H1 (cell line): ENCODE measurements around the gene DIP2B. TPM values are rescaled to one million over a fixed set of nuclear protein-coding genes. Genes with fewer than 3 reads are reported as not detected.
A peak's percentile ranks its signal among the peaks of the same experiment; 100 is the strongest.

Source experiments
- CTCF ChIA-PET: fragments of 300-600 bp; sonication (Branson Sonifier 250); formaldehyde crosslinking; loops from one replicate; lab custom pipeline; 2021; ENCODE audit not compliant: partially characterized antibody; lab: Charles Lee
- POLR2A ChIA-PET: fragments of 300-600 bp; sonication (Branson Sonifier 250); formaldehyde crosslinking; loops from one replicate; lab custom pipeline; 2021; ENCODE audit warnings: inconsistent platforms; ENCODE audit not compliant: partially characterized antibody; lab: Charles Lee
- DNase-seq, 2 experiments: peaks; one replicate each; pipeline versions ENCODE4 v3.0.0 to v3.0.0-alpha.2; 2010 to 2022; ENCODE audit warnings: low spot score in 2 of 2, low read depth in 1 of 2, mixed read lengths in 1 of 2
- FAIRE-seq: peaks from 2 replicates; lab custom pipeline; 2011; peaks lifted over from hg19 to GRCh38; lab: Jason Lieb, UNC
- H2AFZ ChIP-seq: 2 replicates; pipeline ENCODE4 v1.8.1; 2012; ENCODE audit warnings: low read length, inconsistent platforms
- H2AK5ac ChIP-seq: 2 replicates; pipeline ENCODE4 v1.6.1; 2013; ENCODE audit warnings: low read depth, low read length
- H2BK120ac ChIP-seq: replicated peaks from 2 replicates; pipeline ENCODE3; 2013; ENCODE audit warnings: low read depth, low read length, inconsistent platforms
- H2BK12ac ChIP-seq: 2 replicates; pipeline ENCODE4 v1.6.1; 2013; ENCODE audit warnings: low read depth, low read length
- H2BK15ac ChIP-seq: 2 replicates; pipeline ENCODE4 v1.6.1; 2013; ENCODE audit warnings: low read length
- H2BK20ac ChIP-seq: 2 replicates; pipeline ENCODE4 v1.6.1; 2013; ENCODE audit warnings: low read length
- H2BK5ac ChIP-seq: 2 replicates; pipeline ENCODE4 v1.6.1; 2013; ENCODE audit warnings: low read depth, low read length
- H3K14ac ChIP-seq: 2 replicates; pipeline ENCODE4 v1.6.1; 2013; ENCODE audit warnings: inconsistent platforms; ENCODE audit not compliant: insufficient read length
- H3K18ac ChIP-seq: 2 replicates; pipeline ENCODE4 v1.6.1; 2013; ENCODE audit warnings: low read length; ENCODE audit errors: extremely low read depth
- H3K23ac ChIP-seq: 2 replicates; pipeline ENCODE4 v1.6.1; 2013; ENCODE audit warnings: inconsistent platforms; ENCODE audit not compliant: insufficient read length
- H3K23me2 ChIP-seq: 2 replicates; pipeline ENCODE4 v1.6.1; 2013; ENCODE audit warnings: low read depth, low read length
- H3K27ac ChIP-seq: 2 replicates; pipeline ENCODE4 v1.6.1; 2011; ENCODE audit warnings: low read depth, low read length, inconsistent platforms
- H3K27me3 ChIP-seq, 4 experiments: replicated peaks in 1 of 4; 1 replicate in 1 of 4; 2 replicates in 3 of 4; pipeline versions ENCODE4 v1.6.1 to v1.8.1; 2011 to 2013; ENCODE audit warnings: low read length in 3 of 4, mild to moderate bottlenecking in 3 of 4, inconsistent platforms in 2 of 4, mixed read lengths in 2 of 4, moderate library complexity in 1 of 4; ENCODE audit not compliant: control insufficient read depth in 3 of 4, insufficient read depth in 3 of 4; ENCODE audit errors: extremely low read depth in 1 of 4
- H3K36me3 ChIP-seq, 4 experiments: 2 replicates each; pipeline versions ENCODE4 v1.6.1 to v1.8.1; 2011 to 2013; ENCODE audit warnings: mild to moderate bottlenecking in 4 of 4, low read length in 3 of 4, moderate library complexity in 2 of 4, control low read depth in 1 of 4, inconsistent platforms in 1 of 4; ENCODE audit not compliant: insufficient read depth in 4 of 4, control insufficient read depth in 2 of 4
- H3K4ac ChIP-seq: replicated peaks from 2 replicates; pipeline ENCODE3; 2013; ENCODE audit warnings: low read length, low read depth, mixed read lengths, inconsistent platforms; ENCODE audit not compliant: insufficient read length
- H3K4me1 ChIP-seq, 4 experiments: replicated peaks in 1 of 4; 1 replicate in 1 of 4; 2 replicates in 3 of 4; pipeline versions ENCODE4 v1.6.1 to v1.8.1; 2011 to 2013; ENCODE audit warnings: low read length in 3 of 4, inconsistent platforms in 2 of 4, mixed read lengths in 1 of 4; ENCODE audit not compliant: insufficient read depth in 4 of 4, control insufficient read depth in 3 of 4
- H3K4me2 ChIP-seq, 2 experiments: 2 replicates each; pipeline versions ENCODE4 v1.6.1 to v1.8.1; 2011 to 2013; ENCODE audit warnings: low read depth in 2 of 2, low read length in 2 of 2, control low read depth in 1 of 2, inconsistent platforms in 1 of 2, mild to moderate bottlenecking in 1 of 2; ENCODE audit not compliant: insufficient read depth in 1 of 2
- H3K4me3 ChIP-seq, 4 experiments: fragments of 200-600, 300-600 bp in 1 of 4; sonication (generic), shearing (Covaris generic), sonication (Bioruptor Twin) in 1 of 4; 2 replicates each; pipeline versions ENCODE4 v1.5.1 to v1.8.1; 2011 to 2016; ENCODE audit warnings: low read length in 4 of 4, low read depth in 3 of 4, control low read depth in 2 of 4, inconsistent platforms in 2 of 4, mild to moderate bottlenecking in 2 of 4, mixed read lengths in 1 of 4, moderate library complexity in 1 of 4; ENCODE audit not compliant: insufficient read depth in 2 of 4; ENCODE audit errors: extremely low read depth in 1 of 4
- H3K56ac ChIP-seq: replicated peaks from 2 replicates; pipeline ENCODE3; 2013; ENCODE audit warnings: low read depth, mild to moderate bottlenecking, mixed read lengths, low read length, inconsistent platforms; ENCODE audit not compliant: insufficient read length
- H3K79me1 ChIP-seq: 2 replicates; pipeline ENCODE4 v1.6.1; 2013; ENCODE audit warnings: low read depth, low read length, control low read depth
- H3K79me2 ChIP-seq, 2 experiments: 2 replicates each; pipeline versions ENCODE4 v1.6.1 to v1.8.1; 2012 to 2013; ENCODE audit warnings: low read length in 2 of 2, mild to moderate bottlenecking in 2 of 2, inconsistent platforms in 1 of 2; ENCODE audit not compliant: insufficient read depth in 2 of 2, control insufficient read depth in 1 of 2
- H3K9ac ChIP-seq, 4 experiments: replicated peaks in 1 of 4; 1 replicate in 1 of 4; 2 replicates in 3 of 4; pipeline versions ENCODE4 v1.6.1 to v1.8.1; 2011 to 2013; ENCODE audit warnings: low read depth in 3 of 4, low read length in 3 of 4, control low read depth in 2 of 4, mild to moderate bottlenecking in 2 of 4, moderate library complexity in 2 of 4, inconsistent platforms in 1 of 4; ENCODE audit errors: extremely low read depth in 1 of 4
- H3K9me3 ChIP-seq, 2 experiments: 2 replicates each; pipeline versions ENCODE4 v1.6.1 to v1.8.1; 2012 to 2013; ENCODE audit warnings: mild to moderate bottlenecking in 2 of 2, moderate library complexity in 2 of 2, control low read depth in 1 of 2, inconsistent platforms in 1 of 2, low read depth in 1 of 2, low read length in 1 of 2, mixed read lengths in 1 of 2; ENCODE audit not compliant: insufficient read depth in 2 of 2
- H4K20me1 ChIP-seq, 2 experiments: replicated peaks in 1 of 2; 2 replicates each; pipeline versions ENCODE3 to v1.8.1; 2011 to 2013; ENCODE audit warnings: inconsistent platforms in 2 of 2, low read length in 2 of 2, mild to moderate bottlenecking in 1 of 2; ENCODE audit not compliant: insufficient read depth in 2 of 2, control insufficient read depth in 1 of 2
- H4K5ac ChIP-seq: 2 replicates; pipeline ENCODE4 v1.6.1; 2013; ENCODE audit warnings: low read length, low read depth, mixed read lengths, inconsistent platforms; ENCODE audit not compliant: insufficient read length
- H4K8ac ChIP-seq: 2 replicates; pipeline ENCODE4 v1.8.0; 2013; ENCODE audit warnings: mild to moderate bottlenecking, moderate library complexity, low read length, inconsistent platforms; ENCODE audit not compliant: insufficient read depth; ENCODE audit errors: extremely low read depth
- H4K91ac ChIP-seq: replicated peaks from 2 replicates; pipeline ENCODE3; 2013; ENCODE audit warnings: low read length, mixed read lengths, inconsistent platforms; ENCODE audit not compliant: insufficient read length
- ASH2L ChIP-seq: fragments of 200-600, 300-600 bp; sonication (generic); IDR thresholded peaks from one replicate; pipeline ENCODE4 v1.7.1; 2017; ENCODE audit warnings: low read length
- EGR1 ChIP-seq: IDR thresholded peaks from 2 replicates; pipeline ENCODE4 v1.6.1; 2011; ENCODE audit warnings: low read depth, low read length, borderline replicate concordance
- FOSL1 ChIP-seq: IDR thresholded peaks from 2 replicates; pipeline ENCODE4 v1.6.1; 2011; ENCODE audit warnings: mild to moderate bottlenecking, low read depth, low read length, moderate library complexity; ENCODE audit not compliant: insufficient read depth
- JUN ChIP-seq: IDR thresholded peaks from 2 replicates; pipeline ENCODE4 v1.6.1; 2011; ENCODE audit warnings: low read depth, mild to moderate bottlenecking, improper control_type of control experiment, low read length
- KDM5A ChIP-seq: fragments of 200-600 bp; IDR thresholded peaks from 2 replicates; pipeline ENCODE4 v1.7.1; 2012; ENCODE audit warnings: mild to moderate bottlenecking, low read length, inconsistent platforms, mixed read lengths
- POLR2A ChIP-seq, 2 experiments: IDR thresholded peaks; 1 replicate in 1 of 2; 2 replicates in 1 of 2; pipeline ENCODE4 v1.6.1; 2011; ENCODE audit warnings: low read depth in 2 of 2, low read length in 2 of 2, mild to moderate bottlenecking in 2 of 2; ENCODE audit errors: control extremely low read depth in 1 of 2
- SIN3A ChIP-seq, 2 experiments: IDR thresholded peaks in 1 of 2; conservative IDR thresholded peaks in 1 of 2; 2 replicates each; pipeline ENCODE4 v1.6.1; 2011 to 2012; ENCODE audit warnings: low read length in 2 of 2, improper control_type of control experiment in 1 of 2, low read depth in 1 of 2, mild to moderate bottlenecking in 1 of 2
- SIRT6 ChIP-seq: IDR thresholded peaks from one replicate; pipeline ENCODE4 v1.7.1; 2012; ENCODE audit warnings: low read length, inconsistent platforms
- SIX5 ChIP-seq: IDR thresholded peaks from 2 replicates; pipeline ENCODE4 v1.6.1; 2011; ENCODE audit warnings: mild to moderate bottlenecking, low read depth, low read length
- SUZ12 ChIP-seq: fragments of 200-600 bp; sonication (generic); IDR thresholded peaks from 2 replicates; pipeline ENCODE4 v1.6.1; 2012; ENCODE audit warnings: mild to moderate bottlenecking, inconsistent platforms, low read length, moderate library complexity, mixed read lengths
- TBP ChIP-seq: IDR thresholded peaks from 2 replicates; pipeline ENCODE4 v1.6.1; 2011; ENCODE audit warnings: low read depth, low read length, improper control_type of control experiment
- TEAD4 ChIP-seq: IDR thresholded peaks from 2 replicates; pipeline ENCODE4 v1.6.1; 2012; ENCODE audit warnings: low read depth, low read length, inconsistent platforms, mixed read lengths
- YY1 ChIP-seq: IDR thresholded peaks from 2 replicates; pipeline ENCODE4 v1.6.1; 2011; ENCODE audit warnings: low read depth, mild to moderate bottlenecking, low read length
- WGBS, 2 experiments: shearing (Covaris generic) in 1 of 2; methylation state at CpG; one replicate each; pipeline versions ENCODE4 v1.1.6 to v1.1.7; 2013 to 2015; ENCODE audit warnings: low lambda C conversion rate in 2 of 2, mixed read lengths in 2 of 2, inconsistent platforms in 1 of 2, low coverage in 1 of 2, missing lambda C conversion rate in 1 of 2; ENCODE audit not compliant: insufficient replicate concordance in 2 of 2, insufficient coverage in 1 of 2, insufficient read length in 1 of 2; ENCODE audit errors: extremely low coverage in 1 of 2, missing lambda C conversion rate in 1 of 2; 5-methylcytosine and 5-hydroxymethylcytosine counted together
- polyA plus RNA-seq, 7 experiments: library from polyadenylated mRNA; depleted of rRNA in 3 of 7; stranded (reverse) in 5 of 7; unstranded in 2 of 7; fragments of >200 nt in 5 of 7; fragments of 200-250 nt in 2 of 7; gene quantifications; 1 replicate in 5 of 7; 2 replicates in 1 of 7; 4 replicates in 1 of 7; pipeline versions ENCODE4 v1.2.1 to v1.2.3, GENCODE V29; 2011 to 2013; ENCODE audit warnings: missing spikeins in 2 of 7, mixed read lengths in 2 of 7
- total RNA-seq: library from RNA; stranded (reverse); fragmentation: NEBNext Ultra II Directional; extraction: Animal tissue kit (Norgen Biotek cat#: 25700); gene quantifications from 2 replicates; pipeline ENCODE4 v1.2.1, GENCODE V29; 2021
- TF ChIP-seq, protein P1 (sequence below): IDR thresholded peaks from 2 replicates; pipeline ENCODE4 v1.6.1; 2012; ENCODE audit warnings: inconsistent platforms

The DIP2B gene
- total and polyA plus RNA-seq, 2 of the 8 experiments (the other 6 are each of a cell fraction or from before 2014, with no cell fraction given): 11.1 to 29.6 TPM

DNA sequence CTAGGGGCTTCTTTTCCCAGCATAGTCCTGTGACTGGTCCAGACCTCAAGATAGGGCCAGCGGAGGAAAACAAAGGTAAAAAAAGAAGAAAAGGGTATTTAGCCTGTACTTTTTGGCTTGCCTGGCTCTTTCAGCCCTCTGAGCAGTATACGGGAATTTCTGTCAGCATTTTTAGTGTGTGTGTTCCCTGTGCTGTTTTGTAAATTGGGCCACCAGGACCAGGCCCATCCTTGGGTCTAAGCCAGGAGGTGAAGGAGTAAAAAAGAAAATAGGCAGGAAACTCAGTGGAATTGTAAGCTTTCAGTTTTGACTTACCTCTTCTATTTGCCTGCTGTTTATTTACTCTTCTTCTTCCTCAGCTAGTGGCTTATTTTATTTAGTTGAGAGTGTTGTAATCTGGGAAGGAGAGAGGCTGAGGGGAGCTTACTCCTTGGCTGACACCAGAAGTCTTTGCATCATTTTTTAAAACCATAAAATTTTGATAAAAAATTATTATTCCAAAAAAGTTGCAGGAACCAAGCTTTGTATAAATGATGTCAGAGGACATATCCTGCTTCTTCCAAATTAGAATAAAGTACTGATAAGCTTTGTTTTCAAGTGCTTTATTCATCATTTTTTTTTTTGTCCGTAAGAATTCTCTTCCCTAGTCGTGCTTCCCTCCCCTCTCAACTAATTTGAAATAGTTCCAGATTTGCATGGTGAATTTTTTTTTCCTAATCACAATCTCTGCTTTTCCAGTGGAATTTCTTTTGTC is 63.7 kb downstream of the DIP2B start:
- Histone ChIP-seq H4K8ac (no peak overlapping the region), H3K4ac (no peak overlapping the region), H2BK120ac (no peak overlapping the region), H4K91ac (no peak overlapping the region), H2BK12ac (no peak overlapping the region), H3K79me1 (peaks cover 3% of the 10 kb centered on the region; the same call in 1 of the 2 replicates), H2BK5ac (no peak overlapping the region), H3K27ac (0 out of 2 replicates have a peak overlapping the region, but pooled peaks have one; percentile 32), H2AK5ac (no peak overlapping the region), H3K36me3 (no peaks in the 10 kb centered on the region), H3K9ac (no peak overlapping the region), H2BK15ac (no peak overlapping the region), H3K27me3 (no peaks in the 10 kb centered on the region), H4K20me1 (no peaks in the 10 kb centered on the region), H3K23ac (no peak overlapping the region), H2BK20ac (no peak overlapping the region), H3K4me2 (no peak overlapping the region), H3K4me3 (no peak overlapping the region), H3K79me2 (peaks cover 0 to 85% of the 10 kb centered on the region in 2 experiments; a peak in 3 of 4 replicates), H2AFZ (no peak overlapping the region), H3K14ac (no peak overlapping the region), H3K23me2 (no peaks in the 10 kb centered on the region), H3K9me3 (no peaks in the 10 kb centered on the region), H3K18ac (no peak overlapping the region), H4K5ac (no peak overlapping the region), H3K56ac (no peak overlapping the region), H3K4me1 (peaks cover 0 to 14% (median 12%) of the 10 kb centered on the region in 4 experiments; a peak in 5 of 7 replicates)
- DNase-seq: no peak
- 74% methylated on average over 4 of the region's 4 CpGs; no CpG with 5 or more reads in 1 of the 2 experiments for WGBS, 2 experiments
- no peak for FAIRE-seq
- POLR2A ChIA-PET: interaction anchor here (0.8 to 1.6 kb wide), 6 partner anchors 9 to 64 kb away, joined by 3 to 4 read pairs (median 3); partner anchors contain the start of gene DIP2B
- CTCF ChIA-PET: interaction anchor here (0.7 to 1.5 kb wide), 8 partner anchors 8 to 353 kb away, joined by 3 to 7 read pairs (median 4); partner anchors contain the start of gene DIP2B
- TF ChIP-seq POLR2A (IDR thresholded peaks at IDR 0.05; ENCODE audit: control extremely low read depth in 1 of 2, low read depth in 2 of 2, low read length in 2 of 2): no peak
- no peak for TF ChIP-seq SUZ12
- TF ChIP-seq JUN: no peak
- no peak for TF ChIP-seq SIN3A (conservative IDR thresholded peaks at IDR 0.05 in 1 of 2, IDR thresholded peaks at IDR 0.05 in 1 of 2; ENCODE audit: low read depth in 1 of 2, low read length in 2 of 2)
- TF ChIP-seq FOSL1: no peak
- no peak for TF ChIP-seq KDM5A
- TF ChIP-seq SIRT6: no peak
- TF ChIP-seq SIX5: no peak
- TF ChIP-seq ASH2L: no peak
- no peak for TF ChIP-seq EGR1
- TF ChIP-seq TEAD4: no peak
- no peak for TF ChIP-seq TBP
- TF ChIP-seq, protein P1, sequence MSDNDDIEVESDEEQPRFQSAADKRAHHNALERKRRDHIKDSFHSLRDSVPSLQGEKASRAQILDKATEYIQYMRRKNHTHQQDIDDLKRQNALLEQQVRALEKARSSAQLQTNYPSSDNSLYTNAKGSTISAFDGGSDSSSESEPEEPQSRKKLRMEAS: no peak
- TF ChIP-seq YY1: no peak
